Spleen (tissue), 11 donors: ENCODE measurements around the gene CASTOR1. TPM values are rescaled to one million over a fixed set of nuclear protein-coding genes. Genes with fewer than 3 reads are reported as not detected.

ENCODE experiments used
- DNase-seq: peaks from one replicate; pipeline ENCODE4 v3.0.0-alpha.2; 2020
- H3K27ac ChIP-seq, 8 donors: fragments of 200-600 bp; sonication (generic) in 7 of 8; 1 replicate in 4 of 8; 2 replicates in 4 of 8; pipeline versions ENCODE4 v1.5.0 to v1.8.0; 2016 to 2021; ENCODE audit warnings: inconsistent platforms in 4 of 8, mild to moderate bottlenecking in 4 of 8, moderate library complexity in 1 of 8
- H3K27me3 ChIP-seq, 7 donors: fragments of 200-600 bp; sonication (generic) in 6 of 7; replicated peaks in 1 of 7; 1 replicate in 4 of 7; 2 replicates in 3 of 7; pipeline versions ENCODE4 v1.5.0 to v1.8.0; 2016 to 2021; ENCODE audit warnings: inconsistent platforms in 3 of 7, mild to moderate bottlenecking in 1 of 7
- H3K36me3 ChIP-seq, 6 donors: fragments of 200-600 bp; sonication (generic) in 5 of 6; 1 replicate in 4 of 6; 2 replicates in 2 of 6; pipeline versions ENCODE4 v1.5.0 to v1.8.0; 2016 to 2021; ENCODE audit warnings: inconsistent platforms in 2 of 6
- H3K4me1 ChIP-seq, 6 donors: fragments of 200-600 bp; sonication (generic) in 5 of 6; 1 replicate in 3 of 6; 2 replicates in 3 of 6; pipeline versions ENCODE4 v1.5.0 to v1.8.0; 2016 to 2021; ENCODE audit warnings: inconsistent platforms in 3 of 6
- H3K4me3 ChIP-seq, 8 donors: fragments of 200-600 bp; sonication (generic) in 7 of 8; 1 replicate in 4 of 8; 2 replicates in 4 of 8; pipeline versions ENCODE4 v1.5.0 to v1.8.0; 2016 to 2021; ENCODE audit warnings: inconsistent platforms in 4 of 8, mild to moderate bottlenecking in 4 of 8, moderate library complexity in 2 of 8
- H3K9me3 ChIP-seq, 8 donors: fragments of 200-600 bp; sonication (generic) in 7 of 8; 1 replicate in 4 of 8; 2 replicates in 4 of 8; pipeline versions ENCODE4 v1.5.0 to v1.8.0; 2016 to 2021; ENCODE audit warnings: inconsistent platforms in 4 of 8
- POLR2A ChIP-seq, 3 donors: fragments of 450-650 bp; IDR thresholded peaks; one replicate each; pipeline ENCODE4 v1.5.1; 2017; ENCODE audit warnings: antibody characterized with exemption in 3 of 3, mild to moderate bottlenecking in 1 of 3
- POLR2AphosphoS5 ChIP-seq, 3 donors: sonication (generic); formaldehyde crosslinking; IDR thresholded peaks; one replicate each; pipeline ENCODE4 v1.5.1; 2017; ENCODE audit warnings: antibody characterized with exemption in 3 of 3
- WGBS, 5 donors: extraction: QIAGEN DNeasy Blood & Tissue Kit in 3 of 5; methylation state at CpG; one replicate each; pipeline versions ENCODE4 v1.1.5 to v1.1.7; 2013 to 2018; 5-methylcytosine and 5-hydroxymethylcytosine counted together
- intact Hi-C: fragments of 100-400 bp; cut with DNase I; formaldehyde crosslinking; loops from one replicate; pipeline ENCODE4 v1.15.0; 2023; ENCODE audit warnings: low total_unique reads
- polyA plus RNA-seq, 3 donors: library from polyadenylated mRNA; stranded (reverse); fragments of 200-250 nt; gene quantifications; one replicate each; pipeline ENCODE4 v1.2.1, GENCODE V29; 2013
- total RNA-seq, 7 donors: library from RNA; depleted of rRNA in 3 of 7; stranded (reverse); fragments of >200 nt in 3 of 7; fragmentation: NEBNext Ultra II Directional in 4 of 7; extraction: Animal tissue kit (Norgen Biotek cat#: 25700) in 4 of 7; gene quantifications; one replicate each; pipeline versions ENCODE4 v1.1.0 to v1.2.1, GENCODE V29; 2016 to 2021
- TF ChIP-seq, protein P1 (sequence below), 11 experiments: fragments of 200-600 bp in 7 of 11; fragments of 450-650 bp in 4 of 11; sonication (generic) in 4 of 11; IDR thresholded peaks in 8 of 11; conservative IDR thresholded peaks in 3 of 11; 1 replicate in 7 of 11; 2 replicates in 4 of 11; pipeline versions ENCODE4 v1.4.0 to v1.8.0; 2016 to 2021; ENCODE audit warnings: antibody characterized with exemption in 11 of 11, inconsistent platforms in 4 of 11, mild to moderate bottlenecking in 1 of 11
- donor health status: healthy with polysubstance abuse.
- donor health status: DM: no; HTN: no; CAD: no; lungs with moderate emphysema.
- donor health status: DM: no; HTN: no; CAD: no.
- donor health status: Bipolar disorder and iron deficiency.
- donor health status: healthy.
- donor health status: DM: no; HTN: no; CAD: no.
- donor health status: DM: yes; HTN: yes; CAD: no.

Gene CASTOR1
- total and polyA plus RNA-seq, 10 donors, result 5.6 to 18.9 (median 12.6) TPM

DNA sequence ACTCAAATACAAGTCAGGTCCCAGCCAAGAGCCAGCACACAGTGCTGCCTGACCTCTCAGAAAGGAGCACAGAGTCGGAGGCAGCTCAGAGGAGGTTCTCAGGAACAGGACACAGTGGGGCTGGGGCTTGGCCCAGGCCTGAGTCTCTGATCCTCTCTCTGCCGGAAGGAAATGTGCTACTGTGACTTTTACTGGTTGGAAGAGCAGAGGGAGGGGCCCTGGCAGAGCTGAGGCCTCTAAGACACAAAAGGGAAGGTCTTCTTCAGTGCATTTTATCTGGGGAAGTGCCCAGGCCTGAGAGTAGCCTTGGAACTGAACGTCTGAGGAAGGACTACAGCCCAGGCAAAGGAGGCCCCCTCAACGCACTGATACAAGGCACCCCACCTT is 16.2 kb upstream of the CASTOR1 start:
- Histone ChIP-seq H3K9me3 (no peaks in the 10 kb centered on the region), H3K4me3 (peak overlapping the region in 5 of 8 donors; percentile 2 to 57 (median 26)), H3K27me3 (no peaks in the 10 kb centered on the region), H3K27ac (peak overlapping the region; percentile 69 to 94 (median 88)), H3K36me3 (peaks cover 0 to 39% (median 3%) of the 10 kb centered on the region in 6 donors), H3K4me1 (peaks cover 95 to 100% (median 100%) of the 10 kb centered on the region in 6 donors)
- intact Hi-C loops, result no loop called here
- WGBS, 5 donors, result 0 to 3% (median 2%) methylated on average over 3 to 4 of the region's 4 CpGs
- TF ChIP-seq POLR2AphosphoS5 (IDR thresholded peaks at IDR 0.05) (peak in 2 of 3 donors; percentile 83 to 92), POLR2A (IDR thresholded peaks at IDR 0.05) (peak in 2 of 3 donors; percentile 66 to 79)
- TF ChIP-seq, protein P1, sequence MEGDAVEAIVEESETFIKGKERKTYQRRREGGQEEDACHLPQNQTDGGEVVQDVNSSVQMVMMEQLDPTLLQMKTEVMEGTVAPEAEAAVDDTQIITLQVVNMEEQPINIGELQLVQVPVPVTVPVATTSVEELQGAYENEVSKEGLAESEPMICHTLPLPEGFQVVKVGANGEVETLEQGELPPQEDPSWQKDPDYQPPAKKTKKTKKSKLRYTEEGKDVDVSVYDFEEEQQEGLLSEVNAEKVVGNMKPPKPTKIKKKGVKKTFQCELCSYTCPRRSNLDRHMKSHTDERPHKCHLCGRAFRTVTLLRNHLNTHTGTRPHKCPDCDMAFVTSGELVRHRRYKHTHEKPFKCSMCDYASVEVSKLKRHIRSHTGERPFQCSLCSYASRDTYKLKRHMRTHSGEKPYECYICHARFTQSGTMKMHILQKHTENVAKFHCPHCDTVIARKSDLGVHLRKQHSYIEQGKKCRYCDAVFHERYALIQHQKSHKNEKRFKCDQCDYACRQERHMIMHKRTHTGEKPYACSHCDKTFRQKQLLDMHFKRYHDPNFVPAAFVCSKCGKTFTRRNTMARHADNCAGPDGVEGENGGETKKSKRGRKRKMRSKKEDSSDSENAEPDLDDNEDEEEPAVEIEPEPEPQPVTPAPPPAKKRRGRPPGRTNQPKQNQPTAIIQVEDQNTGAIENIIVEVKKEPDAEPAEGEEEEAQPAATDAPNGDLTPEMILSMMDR (IDR thresholded peaks at IDR 0.05 in 8 of 11, conservative IDR thresholded peaks at IDR 0.05 in 3 of 11), result no peak
- peak; percentile 91 for DNase-seq

DNA sequence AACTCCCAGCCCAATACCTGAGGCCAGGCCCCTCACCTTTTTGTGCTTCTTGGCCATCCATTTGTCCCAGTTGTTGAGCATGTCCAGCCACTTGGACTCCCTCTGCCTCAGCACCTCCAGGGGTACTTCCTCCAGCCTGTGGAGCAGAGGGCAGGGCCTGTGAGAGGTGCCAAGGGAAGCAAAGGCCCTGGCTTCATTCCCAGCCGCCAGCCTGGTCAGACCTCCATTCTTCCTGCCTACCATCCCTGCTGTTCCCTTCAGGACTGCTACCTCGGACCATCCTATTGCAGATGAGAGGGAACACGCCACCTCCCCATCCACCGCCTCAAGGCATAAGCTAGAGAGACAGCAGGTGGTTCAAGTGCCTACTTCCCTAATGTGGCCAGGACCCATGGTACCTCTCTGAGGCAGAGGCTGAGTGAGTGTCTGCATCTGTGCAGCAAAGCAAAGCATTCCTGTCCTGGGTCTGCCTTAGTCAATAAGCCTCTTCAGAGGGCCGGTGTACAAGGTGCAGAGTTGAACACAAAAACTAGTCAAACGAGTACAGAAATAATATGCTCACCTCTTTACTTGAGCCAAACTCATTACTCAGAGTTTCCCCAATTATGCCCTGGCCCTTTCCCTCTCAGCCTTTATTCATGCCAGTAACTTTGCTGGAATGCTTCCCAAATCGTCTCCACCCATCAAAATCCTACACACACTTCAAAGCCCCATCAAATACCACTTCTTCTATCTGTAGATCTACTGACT is 15.4 kb upstream of the CASTOR1 start:
- H3K4me3 ChIP-seq, result peak overlapping the region in 3 of 8 donors; percentile 26 to 57 (median 26)
- H3K27me3 ChIP-seq, result no peaks in the 10 kb centered on the region
- no peaks in the 10 kb centered on the region for H3K9me3 ChIP-seq
- WGBS, 5 donors, result 33 to 49% (median 44%) methylated on average over 6 to 7 of the region's 7 CpGs
- intact Hi-C loops, result no loop called here
- TF ChIP-seq POLR2AphosphoS5 (IDR thresholded peaks at IDR 0.05), result peak; percentile 11 to 65 (median 51)
- TF ChIP-seq POLR2A (IDR thresholded peaks at IDR 0.05), result no peak
- peaks cover 87 to 100% (median 99%) of the 10 kb centered on the region in 6 donors for H3K4me1 ChIP-seq
- H3K27ac ChIP-seq, result peak overlapping the region; percentile 69 to 94 (median 88)
- no peak for DNase-seq
- H3K36me3 ChIP-seq, result peaks cover 0 to 47% (median 10%) of the 10 kb centered on the region in 6 donors

DNA sequence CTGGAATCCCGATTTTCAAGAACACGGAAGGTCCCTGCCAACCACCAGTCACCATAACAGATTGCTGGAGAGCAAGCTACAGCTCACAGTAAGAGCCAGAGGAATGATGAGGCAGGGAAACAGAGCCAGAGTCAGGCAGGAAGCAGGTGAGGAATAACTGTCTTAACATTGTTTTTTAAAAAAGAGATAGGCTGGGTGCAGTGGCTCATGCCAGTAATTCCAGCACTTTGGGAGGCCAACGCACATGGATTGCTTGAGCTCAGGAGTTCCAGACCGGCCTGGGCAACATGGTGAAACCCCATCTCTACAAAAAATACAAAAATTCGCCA is 13.5 kb upstream of the CASTOR1 start:
- DNase-seq, result no peak
- intact Hi-C loops, result no loop called here
- H3K4me1 ChIP-seq, result peaks cover 68 to 100% (median 80%) of the 10 kb centered on the region in 6 donors
- H3K4me3 ChIP-seq, result peak overlapping the region in 1 of 8 donors; percentile 39
- no peaks in the 10 kb centered on the region for H3K27me3 ChIP-seq
- H3K27ac ChIP-seq, result peak overlapping the region; percentile 69 to 94 (median 88)
- peaks cover 0 to 66% (median 27%) of the 10 kb centered on the region in 6 donors for H3K36me3 ChIP-seq
- TF ChIP-seq POLR2A (IDR thresholded peaks at IDR 0.05), result no peak
- TF ChIP-seq, protein P1 (IDR thresholded peaks at IDR 0.05 in 8 of 11, conservative IDR thresholded peaks at IDR 0.05 in 3 of 11), result no peak
- no peak for TF ChIP-seq POLR2AphosphoS5 (IDR thresholded peaks at IDR 0.05)
- H3K9me3 ChIP-seq, result no peaks in the 10 kb centered on the region
- WGBS, 5 donors, result 53 to 59% (median 57%) methylated on average over 5 of the region's 5 CpGs

DNA sequence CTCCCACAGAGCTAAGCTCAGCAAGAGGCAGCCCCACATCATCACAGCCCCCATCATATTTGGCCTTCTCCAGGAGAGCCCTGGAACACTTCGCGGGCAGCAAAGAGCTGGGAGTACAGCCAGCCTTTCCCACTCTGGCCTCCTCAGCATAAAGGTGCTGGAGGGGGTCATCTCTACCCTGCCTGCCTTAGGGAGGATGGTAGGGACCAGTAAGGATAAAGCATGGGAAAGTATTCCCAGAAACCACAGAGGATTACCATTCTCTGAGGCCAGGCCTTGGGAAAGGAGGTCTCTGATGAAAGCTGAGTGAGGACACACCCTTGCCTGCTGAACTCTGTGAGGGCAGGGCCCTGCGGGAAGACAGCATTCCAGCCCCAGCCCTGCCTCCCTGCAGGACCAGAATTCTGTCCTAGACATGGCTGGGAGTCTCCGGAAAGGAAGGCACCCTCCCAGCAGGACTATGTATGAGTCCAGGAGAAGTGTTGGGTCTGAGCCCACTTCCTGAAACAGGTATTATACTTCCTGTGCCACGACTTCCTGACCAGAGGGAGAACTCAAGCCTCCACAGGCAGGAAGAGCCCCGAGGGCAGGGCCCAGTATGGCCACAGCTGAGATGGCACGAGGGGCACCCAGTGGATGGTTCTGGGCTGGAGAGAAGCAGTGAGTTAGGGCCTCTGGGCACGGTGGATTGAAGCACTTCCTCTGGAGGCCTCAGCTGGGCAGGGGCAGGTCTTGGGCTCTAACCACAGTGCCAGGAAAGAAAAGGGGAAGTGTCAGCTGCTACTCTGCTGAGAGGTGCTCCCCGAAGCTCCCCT is 12.9 kb upstream of the CASTOR1 start:
- TF ChIP-seq POLR2AphosphoS5 (IDR thresholded peaks at IDR 0.05) (peak; percentile 63 to 77 (median 70)), POLR2A (IDR thresholded peaks at IDR 0.05) (no peak)
- TF ChIP-seq, protein P1 (IDR thresholded peaks at IDR 0.05 in 8 of 11, conservative IDR thresholded peaks at IDR 0.05 in 3 of 11), result peak in 3 of 11 experiments; percentile 10 to 34 (median 26)
- intact Hi-C loops, result no loop called here
- Histone ChIP-seq H3K4me3 (peak overlapping the region in 1 of 8 donors; percentile 39), H3K27ac (peak overlapping the region; percentile 69 to 94 (median 88)), H3K4me1 (peaks cover 62 to 100% (median 74%) of the 10 kb centered on the region in 6 donors), H3K27me3 (no peaks in the 10 kb centered on the region), H3K9me3 (no peaks in the 10 kb centered on the region), H3K36me3 (peaks cover 0 to 72% (median 31%) of the 10 kb centered on the region in 6 donors)
- 29 to 34% (median 30%) methylated on average over 7 to 9 of the region's 9 CpGs for WGBS, 5 donors
- peak; percentile 89 for DNase-seq
